Fibroblast of pulmonary artery (primary cell): ENCODE measurements around the gene TPX2.

Experiments
- DNase-seq: peaks from one replicate; pipeline ENCODE4 v3.0.0-alpha.2; 2010; ENCODE audit warnings: low read depth
- H3K4me3 ChIP-seq: replicated peaks from 2 replicates; pipeline ENCODE4 v1.5.1; 2011; ENCODE audit warnings: low read depth, mild to moderate bottlenecking, control low read depth, low read length, moderate library complexity
- CTCF ChIP-seq: IDR thresholded peaks from 2 replicates; pipeline ENCODE4 v1.5.1; 2011; ENCODE audit warnings: mild to moderate bottlenecking, control low read depth, low read length, inconsistent platforms; ENCODE audit errors: missing control alignments

The TPX2 gene

GRCh38 chr20:31835554-31835953 is 96.5 kb downstream of the TPX2 start:
- DNase-seq: no peak
- TF ChIP-seq CTCF: no peak
- no peak overlapping the region for H3K4me3 ChIP-seq

GRCh38 chr20:31835977-31836852 is 97.1 kb downstream of the TPX2 start:
- no peak overlapping the region for H3K4me3 ChIP-seq
- TF ChIP-seq CTCF: no peak

GRCh38 chr20:31836853-31837608 is 97.9 kb downstream of the TPX2 start:
- no peak overlapping the region for H3K4me3 ChIP-seq
- no peak for TF ChIP-seq CTCF
- DNase-seq: no peak

More at GRCh38 chr20:31835977-31836852, 97.1 kb downstream of the TPX2 start:
- DNase-seq: peak; percentile 90

GRCh38 chr20:31837896-31838397 is 98.9 kb downstream of the TPX2 start:
- no peak for TF ChIP-seq CTCF
- DNase-seq: peak; percentile 54
- no peak overlapping the region for H3K4me3 ChIP-seq

GRCh38 chr20:31838646-31839292 is 99.7 kb downstream of the TPX2 start:
- peak; percentile 70 for DNase-seq

More at GRCh38 chr20:31838646-31839292, 99.7 kb downstream of the TPX2 start:
- H3K4me3 ChIP-seq: no peak overlapping the region
- no peak for TF ChIP-seq CTCF
